HL-60 (cell line): ENCODE data around the gene PSMD1.
"Not testable (repeated sequence)": the region's sequence is repeated elsewhere in the genome, so short reads cannot be mapped to it uniquely, and the experiment has no call there.

Source experiments
- DNase-seq, 2 experiments: peaks; one replicate each; pipeline ENCODE4 v3.0.0-alpha.2; 2010 to 2020; ENCODE audit warnings: low read depth in 1 of 2, low spot score in 1 of 2
- H3K27ac ChIP-seq: fragments of 250-450 bp; sonication (Bioruptor Pico); replicated peaks from 2 replicates; pipeline ENCODE4 v1.5.1; 2020; ENCODE audit warnings: mild to moderate bottlenecking, moderate library complexity
- H3K27me3 ChIP-seq: fragments of 250-450 bp; sonication (Bioruptor Pico); 2 replicates; pipeline ENCODE4 v1.5.1; 2021; ENCODE audit warnings: mild to moderate bottlenecking, moderate library complexity; ENCODE audit not compliant: insufficient read depth, poor library complexity, severe bottlenecking
- H3K4me3 ChIP-seq: replicated peaks from 2 replicates; pipeline ENCODE4 v1.5.1; 2011; ENCODE audit warnings: mild to moderate bottlenecking, control low read depth, low read length; ENCODE audit not compliant: insufficient read depth
- CTCF ChIP-seq: IDR thresholded peaks from one replicate; pipeline ENCODE4 v1.5.1; 2011; ENCODE audit warnings: low read length, control low read depth, inconsistent platforms; ENCODE audit not compliant: insufficient read depth
- GABPA ChIP-seq: IDR thresholded peaks from 2 replicates; pipeline ENCODE4 v1.6.1; 2012; ENCODE audit warnings: low read depth
- POLR2AphosphoS5 ChIP-seq: IDR thresholded peaks from 2 replicates; pipeline ENCODE4 v1.6.1; 2012; ENCODE audit warnings: low read depth
- REST ChIP-seq: IDR thresholded peaks from 2 replicates; pipeline ENCODE4 v1.6.1; 2012; ENCODE audit warnings: low read depth; ENCODE audit not compliant: insufficient replicate concordance
- SPI1 ChIP-seq: IDR thresholded peaks from 2 replicates; pipeline ENCODE4 v1.6.1; 2012; ENCODE audit warnings: low read depth, mild to moderate bottlenecking, borderline replicate concordance

PSMD1 gene

DNA sequence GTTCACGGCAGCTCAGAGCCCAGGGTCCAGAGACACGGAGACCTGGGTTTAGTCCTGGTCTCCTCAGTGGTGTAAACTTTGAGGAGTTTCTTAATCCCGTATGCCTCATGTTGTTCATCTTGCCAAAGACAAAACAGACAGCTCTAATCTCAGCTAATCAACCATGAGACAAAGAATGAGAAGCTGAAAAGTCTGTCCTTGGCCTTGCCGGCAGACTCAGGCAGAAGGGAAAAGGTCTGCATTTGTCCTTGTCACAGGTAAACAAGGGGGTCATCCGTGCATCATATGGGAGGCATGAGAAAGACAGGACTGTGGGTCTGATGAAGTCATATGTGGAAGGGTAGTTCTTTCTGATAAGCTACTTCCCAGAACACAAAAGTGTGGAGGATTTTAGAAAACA is 139.9 kb downstream of the PSMD1 start:
- H3K27me3 ChIP-seq, result no peaks in the 10 kb centered on the region
- no peak for DNase-seq
- TF ChIP-seq GABPA, result no peak
- TF ChIP-seq SPI1, result no peak
- no peak for TF ChIP-seq CTCF
- TF ChIP-seq REST, result no peak
- no peak for TF ChIP-seq POLR2AphosphoS5
- no peak overlapping the region for H3K4me3 ChIP-seq
- no peak overlapping the region for H3K27ac ChIP-seq

GRCh38 chr2:231197196-231197595 is 140.5 kb downstream of the PSMD1 start:
- H3K27me3 ChIP-seq, H3K27ac ChIP-seq, DNase-seq, H3K4me3 ChIP-seq: not testable (repeated sequence)

GRCh38 chr2:231197706-231198290 is 141.1 kb downstream of the PSMD1 start:
- Histone ChIP-seq H3K27ac (no peak overlapping the region), H3K4me3 (peak overlapping the region; percentile 90), H3K27me3 (no peaks in the 10 kb centered on the region)
- TF ChIP-seq GABPA, result no peak
- no peak for TF ChIP-seq SPI1
- no peak for TF ChIP-seq REST
- TF ChIP-seq POLR2AphosphoS5, result no peak
- TF ChIP-seq CTCF, result no peak
- no peak for DNase-seq

- TF ChIP-seq GABPA, result no peak
- TF ChIP-seq POLR2AphosphoS5, result no peak
- TF ChIP-seq REST, result no peak
- no peak for TF ChIP-seq CTCF
- no peak for TF ChIP-seq SPI1
- Histone ChIP-seq H3K27me3 (no peaks in the 10 kb centered on the region), H3K4me3 (peak within 1 kb of the TSS; percentile 90), H3K27ac (no peak within 1 kb of the TSS)
- DNase-seq, result peak; percentile 46 to 51
Measured at GRCh38 chr2:231198291-231199173, 141.9 kb downstream of the PSMD1 start, which contains the start of gene ARMC9. ARMC9 (plus strand) TSS chr2:231198631; CDS start chr2:231206239, 7,608 bp downstream.
